Measurements from ENCODE around the gene TNFAIP8L3.

GRCh38 chr15:51076524-51077220 lies 18.0 kb downstream of the TNFAIP8L3 start:
- TF ChIP-seq, protein P1, sequence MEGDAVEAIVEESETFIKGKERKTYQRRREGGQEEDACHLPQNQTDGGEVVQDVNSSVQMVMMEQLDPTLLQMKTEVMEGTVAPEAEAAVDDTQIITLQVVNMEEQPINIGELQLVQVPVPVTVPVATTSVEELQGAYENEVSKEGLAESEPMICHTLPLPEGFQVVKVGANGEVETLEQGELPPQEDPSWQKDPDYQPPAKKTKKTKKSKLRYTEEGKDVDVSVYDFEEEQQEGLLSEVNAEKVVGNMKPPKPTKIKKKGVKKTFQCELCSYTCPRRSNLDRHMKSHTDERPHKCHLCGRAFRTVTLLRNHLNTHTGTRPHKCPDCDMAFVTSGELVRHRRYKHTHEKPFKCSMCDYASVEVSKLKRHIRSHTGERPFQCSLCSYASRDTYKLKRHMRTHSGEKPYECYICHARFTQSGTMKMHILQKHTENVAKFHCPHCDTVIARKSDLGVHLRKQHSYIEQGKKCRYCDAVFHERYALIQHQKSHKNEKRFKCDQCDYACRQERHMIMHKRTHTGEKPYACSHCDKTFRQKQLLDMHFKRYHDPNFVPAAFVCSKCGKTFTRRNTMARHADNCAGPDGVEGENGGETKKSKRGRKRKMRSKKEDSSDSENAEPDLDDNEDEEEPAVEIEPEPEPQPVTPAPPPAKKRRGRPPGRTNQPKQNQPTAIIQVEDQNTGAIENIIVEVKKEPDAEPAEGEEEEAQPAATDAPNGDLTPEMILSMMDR (conservative IDR thresholded peaks at IDR 0.05), result no peak
- no peak for TF ChIP-seq EZH2 (IDR thresholded peaks at IDR 0.05; ENCODE audit: low read depth)
